GM23248 (cell line): ENCODE data around the gene FRRS1L.

Experiments
- EZH2 ChIP-seq: fragments of 200-600 bp; sonication (generic); IDR thresholded peaks from 2 replicates; pipeline ENCODE4 v1.6.1; 2018; ENCODE audit warnings: antibody characterized with exemption, mild to moderate bottlenecking; ENCODE audit not compliant: insufficient read depth, poor library complexity, severe bottlenecking
- EZH2phosphoT487 ChIP-seq: fragments of 200-600 bp; sonication (generic); IDR thresholded peaks from 2 replicates; pipeline ENCODE4 v1.6.1; 2018; ENCODE audit warnings: antibody characterized with exemption, moderate library complexity, mild to moderate bottlenecking, low read depth; ENCODE audit not compliant: insufficient read depth

- TF ChIP-seq EZH2: no peak
- TF ChIP-seq EZH2phosphoT487: no peak
Measured at GRCh38 chr9:109156708-109157107, 10.3 kb downstream of the FRRS1L start.
